Activated effector memory CD4-positive, alpha-beta T cell treated with Interleukin-2 at 50 U/mL for 16 hours (primary cell): ENCODE results near the gene FAM151B.
"Not testable (repeated sequence)": the region's sequence is repeated elsewhere in the genome, so short reads cannot be mapped to it uniquely, and the experiment has no call there.

Experiments
- DNase-seq: peaks from one replicate; pipeline ENCODE4 v3.0.0-alpha.2; 2020

Gene FAM151B

GRCh38 chr5:80487829-80488721 is at the start of gene FAM151B:
Gene FAM151B (plus strand): TSS chr5:80488100. CDS start chr5:80488124, 24 bp downstream.
- DNase-seq = peak; percentile 67

- DNase-seq = no peak
These were observed 49.2 kb upstream of the FAM151B start for GRCh38 chr5:80438739-80439138.

GRCh38 chr5:80439213-80439612 is 48.7 kb upstream of the FAM151B start:
- no peak for DNase-seq

- DNase-seq = no peak
These were observed 45.2 kb upstream of the FAM151B start for GRCh38 chr5:80442742-80443141.

GRCh38 chr5:80453366-80453765 is 34.5 kb upstream of the FAM151B start:
- no peak for DNase-seq

- DNase-seq = no peak
These were observed 24.6 kb upstream of the FAM151B start for GRCh38 chr5:80463269-80463668.

- DNase-seq = no peak
These were observed 21.0 kb upstream of the FAM151B start for GRCh38 chr5:80466669-80467485.

GRCh38 chr5:80468131-80468530 is 19.8 kb upstream of the FAM151B start:
- no peak for DNase-seq

GRCh38 chr5:80470631-80471030 is 17.3 kb upstream of the FAM151B start:
- not testable (repeated sequence) for DNase-seq

- no peak for DNase-seq
These were observed 13.0 kb upstream of the FAM151B start for GRCh38 chr5:80474929-80475328.

- no peak for DNase-seq
These were observed 8.2 kb upstream of the FAM151B start for GRCh38 chr5:80479713-80480112.

- DNase-seq = no peak
These were observed 7.5 kb upstream of the FAM151B start for GRCh38 chr5:80480354-80480753.

- DNase-seq = no peak
These were observed 6.6 kb upstream of the FAM151B start for GRCh38 chr5:80481019-80481893.

GRCh38 chr5:80482578-80482977 is 5.3 kb upstream of the FAM151B start:
- DNase-seq = no peak

- no peak for DNase-seq
These were observed 4.2 kb upstream of the FAM151B start for GRCh38 chr5:80483636-80484232.

GRCh38 chr5:80487444-80487828 is 464 bp upstream of the FAM151B start:
- DNase-seq = no peak

GRCh38 chr5:80491296-80491695 is 3.4 kb downstream of the FAM151B start:
- no peak for DNase-seq

GRCh38 chr5:80492741-80493140 is 4.8 kb downstream of the FAM151B start:
- no peak for DNase-seq

- DNase-seq = not testable (repeated sequence)
These were observed 5.5 kb downstream of the FAM151B start for GRCh38 chr5:80493443-80493842.

- no peak for DNase-seq
These were observed 8.0 kb downstream of the FAM151B start for GRCh38 chr5:80495891-80496290.

GRCh38 chr5:80502800-80503199 is 14.9 kb downstream of the FAM151B start:
- no peak for DNase-seq

- DNase-seq = no peak
These were observed 15.7 kb downstream of the FAM151B start for GRCh38 chr5:80503641-80504040.
